ENCODE measurements around the gene GPX4. TPM values are rescaled to one million over a fixed set of nuclear protein-coding genes. Genes with fewer than 3 reads are reported as not detected.

Gene GPX4
- total and polyA plus RNA-seq, 2 donors (not counting 1 experiment from before 2014, with no cell fraction given), result 213 to 317 TPM

DNA sequence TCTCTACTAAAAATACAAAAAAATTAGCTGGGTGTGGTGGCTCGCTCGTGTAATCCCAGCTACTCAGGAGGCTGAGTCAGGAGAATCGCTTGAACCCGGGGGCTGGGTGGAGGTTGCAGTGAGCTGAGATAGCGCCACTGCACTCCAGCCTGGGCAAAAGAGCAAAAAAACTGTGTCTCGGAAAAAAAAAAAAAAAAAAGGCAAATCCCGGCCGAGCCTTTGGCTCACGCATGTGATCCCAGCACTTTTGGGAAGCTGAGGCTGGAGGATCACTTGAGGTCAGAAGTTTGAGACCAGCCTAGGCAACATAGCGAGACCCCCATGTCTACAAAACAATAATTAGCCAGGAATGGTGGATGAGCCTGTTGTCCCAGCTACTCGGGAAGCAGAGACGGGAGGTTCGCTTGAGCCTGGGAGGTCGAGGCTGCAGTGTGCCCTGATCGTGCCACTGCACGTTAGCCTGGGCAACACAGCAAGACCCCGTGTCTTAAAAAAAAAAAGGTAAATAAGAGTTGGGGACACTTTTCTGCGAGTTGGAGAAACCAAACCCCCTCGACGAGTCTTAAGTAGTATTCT, 574 bp upstream of the GPX4 start:
- 53% methylated on average over 10 of the region's 20 CpGs for WGBS (ENCODE audit: insufficient coverage)
- DNase-seq, result no peak
- peaks cover 32% of the 10 kb centered on the region for H4K20me1 ChIP-seq (ENCODE audit: control insufficient read depth, insufficient read depth, low read length, poor library complexity, severe bottlenecking)
- peaks cover 26 to 58% of the 10 kb centered on the region in 2 donors for H3K4me1 ChIP-seq (ENCODE audit: control insufficient read depth in 2 of 2, insufficient read depth in 2 of 2, low read length in 2 of 2)
- H3K27ac ChIP-seq (ENCODE audit: low read length in 2 of 2), result peak overlapping the region; percentile 60 to 100
- Mint-ChIP-seq H3K4me3 (peak overlapping the region; percentile 81), H3K27ac (peak overlapping the region; percentile 94), H3K27me3 (no peaks in the 10 kb centered on the region), H3K4me1 (peaks cover 40% of the 10 kb centered on the region), H3K9me3 (ENCODE audit: insufficient read depth) (no peaks in the 10 kb centered on the region)
- H3K4me3 ChIP-seq (ENCODE audit: control extremely low read depth in 1 of 5, extremely low read depth in 1 of 5, insufficient read depth in 1 of 5, low read depth in 2 of 5, low read length in 4 of 5), result peak overlapping the region in 4 of 5 experiments; percentile 8 to 35 (median 18)
- no peaks in the 10 kb centered on the region for H3K27me3 ChIP-seq (replicated peaks in 1 of 4; ENCODE audit: control extremely low read depth in 1 of 4, control insufficient read depth in 3 of 4, insufficient read depth in 4 of 4, low read length in 3 of 4)
- H3K9ac ChIP-seq (ENCODE audit: low read length), result peak overlapping the region; percentile 50
- no peak overlapping the region for H2AFZ ChIP-seq (ENCODE audit: insufficient read depth, low read depth, low read length, poor library complexity, severe bottlenecking)
- peaks cover 6% of the 10 kb centered on the region for H3K79me2 ChIP-seq (ENCODE audit: control insufficient read depth, insufficient read depth, low read length)
- H3K4me2 ChIP-seq (replicated peaks; ENCODE audit: low read depth, low read length, poor library complexity, severe bottlenecking), result peak overlapping the region; percentile 96
- intact Hi-C loops (cut with micrococcal nuclease), result loop anchor here (1.0 to 5.0 kb wide), 5 partner anchors 8 to 164 kb away; partner anchors contain the start of genes ABCA7, ARHGAP45, ATP5F1D and CIRBP
- ChIA-PET POLR2A (interaction anchor here (0.6 to 4.0 kb wide), 17 partner anchors 8 to 177 kb away, joined by 3 to 21 read pairs (median 6); partner anchors contain the start of genes ABCA7, ARHGAP45, CIRBP and POLR2E), CTCF (interaction anchor here (0.6 to 2.7 kb wide), 8 partner anchors 10 to 172 kb away, joined by 3 to 14 read pairs (median 4); no protein-coding TSS in a partner anchor)
- H3K9me3 ChIP-seq (ENCODE audit: control extremely low read depth in 1 of 3, control insufficient read depth in 2 of 3, insufficient read depth in 1 of 3, low read length in 2 of 3), result no peaks in the 10 kb centered on the region
- TF ChIP-seq, protein P1, sequence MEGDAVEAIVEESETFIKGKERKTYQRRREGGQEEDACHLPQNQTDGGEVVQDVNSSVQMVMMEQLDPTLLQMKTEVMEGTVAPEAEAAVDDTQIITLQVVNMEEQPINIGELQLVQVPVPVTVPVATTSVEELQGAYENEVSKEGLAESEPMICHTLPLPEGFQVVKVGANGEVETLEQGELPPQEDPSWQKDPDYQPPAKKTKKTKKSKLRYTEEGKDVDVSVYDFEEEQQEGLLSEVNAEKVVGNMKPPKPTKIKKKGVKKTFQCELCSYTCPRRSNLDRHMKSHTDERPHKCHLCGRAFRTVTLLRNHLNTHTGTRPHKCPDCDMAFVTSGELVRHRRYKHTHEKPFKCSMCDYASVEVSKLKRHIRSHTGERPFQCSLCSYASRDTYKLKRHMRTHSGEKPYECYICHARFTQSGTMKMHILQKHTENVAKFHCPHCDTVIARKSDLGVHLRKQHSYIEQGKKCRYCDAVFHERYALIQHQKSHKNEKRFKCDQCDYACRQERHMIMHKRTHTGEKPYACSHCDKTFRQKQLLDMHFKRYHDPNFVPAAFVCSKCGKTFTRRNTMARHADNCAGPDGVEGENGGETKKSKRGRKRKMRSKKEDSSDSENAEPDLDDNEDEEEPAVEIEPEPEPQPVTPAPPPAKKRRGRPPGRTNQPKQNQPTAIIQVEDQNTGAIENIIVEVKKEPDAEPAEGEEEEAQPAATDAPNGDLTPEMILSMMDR (IDR thresholded peaks at IDR 0.05), result no peak
- TF ChIP-seq EZH2 (IDR thresholded peaks at IDR 0.05; ENCODE audit: borderline replicate concordance, insufficient read depth, low read depth, low read length, poor library complexity, severe bottlenecking), result no peak
- H3K36me3 ChIP-seq (replicated peaks in 1 of 2; ENCODE audit: control extremely low read depth in 1 of 2, control insufficient read depth in 1 of 2, extremely low read depth in 1 of 2, insufficient read depth in 2 of 2, low read length in 1 of 2), result peaks cover 0 to 15% of the 10 kb centered on the region in 2 experiments
- no peak for ATAC-seq (ENCODE audit: low read depth)
